Measurements from ENCODE around the gene CCDC201. TPM values are rescaled to one million over a fixed set of nuclear protein-coding genes. Genes with fewer than 3 reads are reported as not detected.

CCDC201 gene
- total and polyA plus RNA-seq, 2 of the 8 experiments (the other 6 are each of a cell fraction or from before 2014, with no cell fraction given), result not detected

DNA sequence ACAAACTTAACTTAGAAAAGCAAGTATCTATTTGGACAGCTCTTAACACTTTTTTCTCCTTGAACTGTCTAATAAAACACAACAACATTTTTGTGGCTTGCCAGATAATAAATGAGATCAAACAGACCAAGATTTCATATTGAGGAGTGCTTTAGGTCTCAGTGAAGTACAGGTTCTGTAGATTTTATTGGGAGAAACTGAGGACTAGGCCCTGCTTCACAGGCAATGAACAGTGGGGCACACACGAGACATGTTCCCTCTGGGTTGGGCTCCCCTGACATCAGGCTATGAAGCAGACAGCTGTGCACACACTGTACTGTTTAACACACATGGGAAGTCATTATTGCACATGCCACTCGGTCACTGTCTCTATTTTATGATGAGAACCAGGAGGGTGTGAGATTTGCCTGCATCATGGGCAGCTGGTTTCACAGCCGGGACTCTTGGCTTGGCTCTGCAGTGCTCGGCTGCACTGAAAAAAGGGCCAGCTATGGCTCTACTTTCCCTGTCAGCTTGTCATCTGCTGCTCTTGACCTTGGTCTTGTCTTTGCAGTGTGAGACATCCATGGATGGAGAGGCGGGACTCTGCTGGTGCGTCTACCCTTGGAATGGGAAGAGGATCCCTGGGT lies 19.6 kb upstream of the CCDC201 start:
- no peaks in the 10 kb centered on the region for H3K9me3 ChIP-seq (ENCODE audit: insufficient read depth in 2 of 2, low read depth in 1 of 2, low read length in 1 of 2)
- WGBS, 2 experiments (ENCODE audit: extremely low coverage in 1 of 2, insufficient coverage in 1 of 2, insufficient read length in 1 of 2, insufficient replicate concordance in 2 of 2, low coverage in 1 of 2, low lambda C conversion rate in 2 of 2, missing lambda C conversion rate in 1 of 2), result 89% methylated on average over 6 of the region's 6 CpGs; no CpG with 5 or more reads in 1 of the 2 experiments
- ChIA-PET POLR2A (ENCODE audit: partially characterized antibody) (no interaction called here), CTCF (ENCODE audit: partially characterized antibody) (interaction anchor here (1.0 to 3.1 kb wide), 11 partner anchors 8 to 1288 kb away, joined by 3 to 20 read pairs (median 4); partner anchors contain the start of gene IGFBP3)
- H4K8ac ChIP-seq (ENCODE audit: extremely low read depth, insufficient read depth, low read length), result no peak overlapping the region
- H4K5ac ChIP-seq (ENCODE audit: insufficient read length, low read depth, low read length), result no peak overlapping the region
- H3K4me3 ChIP-seq (ENCODE audit: extremely low read depth in 1 of 4, insufficient read depth in 2 of 4, low read depth in 3 of 4, low read length in 4 of 4), result no peak overlapping the region
- no peaks in the 10 kb centered on the region for H3K79me2 ChIP-seq (ENCODE audit: control insufficient read depth in 1 of 2, insufficient read depth in 2 of 2, low read length in 2 of 2)
- no peaks in the 10 kb centered on the region for H3K79me1 ChIP-seq (ENCODE audit: low read depth, low read length)
- H3K4me2 ChIP-seq (ENCODE audit: insufficient read depth in 1 of 2, low read depth in 2 of 2, low read length in 2 of 2), result no peak overlapping the region
- peaks cover 2 to 15% (median 9%) of the 10 kb centered on the region in 4 experiments for H3K4me1 ChIP-seq (replicated peaks in 1 of 4; ENCODE audit: control insufficient read depth in 3 of 4, insufficient read depth in 4 of 4, low read length in 3 of 4)
- no peak overlapping the region for H3K23ac ChIP-seq (ENCODE audit: insufficient read length)
- H2AK5ac ChIP-seq (ENCODE audit: low read depth, low read length), result no peak overlapping the region
- DNase-seq (ENCODE audit: low read depth in 1 of 2, low spot score in 2 of 2), result no peak
- H2BK20ac ChIP-seq (ENCODE audit: low read length), result no peak overlapping the region
- no peak overlapping the region for H3K56ac ChIP-seq (replicated peaks; ENCODE audit: insufficient read length, low read depth, low read length)
- no peak overlapping the region for H3K18ac ChIP-seq (ENCODE audit: extremely low read depth, low read length)
- H3K27me3 ChIP-seq (replicated peaks in 1 of 4; ENCODE audit: control insufficient read depth in 3 of 4, extremely low read depth in 1 of 4, insufficient read depth in 3 of 4, low read length in 3 of 4), result peaks cover 21 to 34% (median 31%) of the 10 kb centered on the region in 4 experiments
- H2BK15ac ChIP-seq (ENCODE audit: low read length), result no peak overlapping the region
- H3K36me3 ChIP-seq (ENCODE audit: control insufficient read depth in 2 of 4, insufficient read depth in 4 of 4, low read length in 3 of 4), result no peaks in the 10 kb centered on the region
- H2BK120ac ChIP-seq (replicated peaks; ENCODE audit: low read depth, low read length), result no peak overlapping the region
- H3K9ac ChIP-seq (replicated peaks in 1 of 4; ENCODE audit: extremely low read depth in 1 of 4, low read depth in 3 of 4, low read length in 3 of 4), result no peak overlapping the region
- H2AFZ ChIP-seq (ENCODE audit: low read length), result no peak overlapping the region
- H3K4ac ChIP-seq (replicated peaks; ENCODE audit: insufficient read length, low read depth, low read length), result no peak overlapping the region
- H3K14ac ChIP-seq (ENCODE audit: insufficient read length), result no peak overlapping the region
- no peak overlapping the region for H2BK12ac ChIP-seq (ENCODE audit: low read depth, low read length)
- no peak overlapping the region for H2BK5ac ChIP-seq (ENCODE audit: low read depth, low read length)
- H3K27ac ChIP-seq (ENCODE audit: low read depth, low read length), result no peak overlapping the region
- no peak for FAIRE-seq
- peaks cover 11% of the 10 kb centered on the region; the same call in 1 of the 2 replicates for H3K23me2 ChIP-seq (ENCODE audit: low read depth, low read length)
- H4K91ac ChIP-seq (replicated peaks; ENCODE audit: insufficient read length, low read length), result no peak overlapping the region
- H4K20me1 ChIP-seq (replicated peaks in 1 of 2; ENCODE audit: control insufficient read depth in 1 of 2, insufficient read depth in 2 of 2, low read length in 2 of 2), result no peaks in the 10 kb centered on the region

Measured in H1 (cell line).